Suprapubic skin (tissue), 4 donors: ENCODE data around the gene CEP85L.

Experiments
- CTCF ChIP-seq, 2 donors: fragments of 200-600 bp in 1 of 2; fragments of 450-650 bp in 1 of 2; sonication (generic) in 1 of 2; IDR thresholded peaks; one replicate each; pipeline ENCODE4 v1.5.1; 2016 to 2019; ENCODE audit warnings: antibody characterized with exemption in 2 of 2, mild to moderate bottlenecking in 1 of 2, moderate library complexity in 1 of 2
- EP300 ChIP-seq: sonication (generic); formaldehyde crosslinking; IDR thresholded peaks from one replicate; pipeline ENCODE4 v1.6.1; 2017; ENCODE audit warnings: antibody characterized with exemption
- POLR2A ChIP-seq, 2 donors: fragments of 450-650 bp; IDR thresholded peaks; one replicate each; pipeline ENCODE4 v1.6.1; 2017; ENCODE audit warnings: antibody characterized with exemption in 2 of 2, mild to moderate bottlenecking in 2 of 2, moderate library complexity in 2 of 2
- POLR2AphosphoS5 ChIP-seq, 3 donors: sonication (generic); formaldehyde crosslinking; IDR thresholded peaks; one replicate each; pipeline ENCODE4 v1.6.1; 2017; ENCODE audit warnings: antibody characterized with exemption in 3 of 3

GRCh38 chr6:118506071-118506638 is 145.2 kb downstream of the CEP85L start:
- TF ChIP-seq CTCF (IDR thresholded peaks at IDR 0.05) (no peak), EP300 (no peak), POLR2A (IDR thresholded peaks at IDR 0.05) (no peak), POLR2AphosphoS5 (IDR thresholded peaks at IDR 0.05) (no peak)
